Putamen (tissue), 1 donor: ENCODE data around the gene PPP1R26.
"Not testable (repeated sequence)": the region's sequence is repeated elsewhere in the genome, so short reads cannot be mapped to it uniquely, and the experiment has no call there.

Experiments
- DNase-seq: peaks from one replicate; pipeline ENCODE4 v3.0.0-alpha.2; 2016; ENCODE audit warnings: low spot score

The PPP1R26 gene

DNA sequence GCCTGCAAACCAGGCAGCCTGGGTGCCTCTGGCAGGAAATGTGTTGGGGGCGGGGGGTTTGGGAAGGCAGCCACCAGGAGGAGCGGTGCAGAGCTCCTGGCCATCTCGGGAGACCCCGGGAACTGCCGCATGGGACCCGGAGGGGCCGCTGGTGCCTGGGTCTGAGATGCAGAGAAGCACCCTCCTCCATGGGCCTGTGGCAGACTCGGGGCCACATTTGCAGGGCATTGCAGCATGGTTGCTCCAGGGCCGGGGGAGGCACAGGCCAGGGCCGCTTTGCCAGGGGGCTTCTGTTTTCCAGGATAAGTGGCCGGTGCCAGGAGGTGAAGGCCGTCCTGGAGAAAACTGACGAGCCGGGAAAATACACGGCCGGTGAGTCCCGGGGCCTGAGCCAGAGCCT lies 43.3 kb downstream of the PPP1R26 start:
- DNase-seq, result no peak

DNA sequence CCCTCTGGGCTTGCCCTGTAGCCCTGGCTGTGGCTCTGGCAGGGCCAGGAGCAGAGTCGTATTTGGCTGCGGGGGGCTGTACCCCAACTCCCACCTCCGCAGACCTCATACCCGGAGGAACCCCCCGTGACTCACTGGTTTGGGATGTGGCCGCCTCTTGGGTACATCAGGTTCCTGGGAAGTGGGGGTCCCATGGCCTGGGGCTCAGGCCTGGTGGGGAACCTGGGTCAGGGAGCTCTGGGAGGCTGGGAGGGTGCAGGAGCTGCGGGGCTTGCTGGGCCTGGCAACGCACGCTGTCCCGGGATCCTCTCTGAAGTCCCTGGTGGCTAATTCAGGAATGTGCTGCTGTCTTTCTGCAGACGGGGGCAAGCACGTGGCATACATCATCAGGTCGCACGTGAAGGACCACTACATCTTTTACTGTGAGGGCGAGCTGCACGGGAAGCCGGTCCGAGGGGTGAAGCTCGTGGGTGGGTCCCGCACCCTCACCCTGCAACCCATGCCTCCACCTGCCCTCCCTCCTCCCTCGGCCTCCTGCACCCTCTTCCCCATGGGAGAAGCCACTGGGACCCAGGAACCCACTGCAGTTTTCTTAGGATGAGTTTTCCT lies 44.0 kb downstream of the PPP1R26 start:
- DNase-seq, result no peak

DNA sequence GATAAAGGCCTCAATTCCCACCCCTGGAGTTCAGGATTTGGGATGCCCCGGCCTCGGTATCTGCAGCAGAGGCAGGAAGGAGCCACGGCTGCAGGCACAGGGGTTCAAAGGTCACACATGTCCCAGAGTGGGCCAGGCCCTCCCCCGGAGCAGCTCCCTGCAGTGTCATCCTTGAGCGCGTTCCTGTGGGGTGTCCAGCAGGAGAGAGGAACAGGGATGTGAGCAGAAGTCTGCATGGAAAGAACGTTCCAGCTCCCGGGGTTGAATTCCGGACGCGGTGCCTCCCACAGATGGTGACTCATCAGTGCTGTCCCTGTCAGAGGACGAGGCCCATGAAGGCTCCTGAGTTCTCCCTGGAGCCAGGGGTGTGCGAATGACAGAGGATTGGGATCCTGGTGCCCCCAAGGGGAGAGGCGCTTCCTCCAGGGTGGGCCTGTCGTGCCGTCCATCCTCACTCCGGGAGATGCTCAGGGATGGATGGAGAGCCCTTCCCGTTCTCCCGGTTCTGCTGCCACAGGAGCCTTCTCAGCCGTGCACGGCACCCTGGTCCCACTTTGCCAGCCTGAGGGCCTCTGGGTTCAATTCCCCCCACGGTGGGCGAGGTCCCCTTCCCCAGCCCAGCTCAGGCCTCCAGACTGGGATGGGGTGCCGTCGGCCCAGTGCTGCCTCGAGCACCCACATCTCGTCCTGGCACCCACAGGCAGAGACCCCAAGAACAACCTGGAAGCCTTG lies 44.7 kb downstream of the PPP1R26 start:
- no peak for DNase-seq

DNA sequence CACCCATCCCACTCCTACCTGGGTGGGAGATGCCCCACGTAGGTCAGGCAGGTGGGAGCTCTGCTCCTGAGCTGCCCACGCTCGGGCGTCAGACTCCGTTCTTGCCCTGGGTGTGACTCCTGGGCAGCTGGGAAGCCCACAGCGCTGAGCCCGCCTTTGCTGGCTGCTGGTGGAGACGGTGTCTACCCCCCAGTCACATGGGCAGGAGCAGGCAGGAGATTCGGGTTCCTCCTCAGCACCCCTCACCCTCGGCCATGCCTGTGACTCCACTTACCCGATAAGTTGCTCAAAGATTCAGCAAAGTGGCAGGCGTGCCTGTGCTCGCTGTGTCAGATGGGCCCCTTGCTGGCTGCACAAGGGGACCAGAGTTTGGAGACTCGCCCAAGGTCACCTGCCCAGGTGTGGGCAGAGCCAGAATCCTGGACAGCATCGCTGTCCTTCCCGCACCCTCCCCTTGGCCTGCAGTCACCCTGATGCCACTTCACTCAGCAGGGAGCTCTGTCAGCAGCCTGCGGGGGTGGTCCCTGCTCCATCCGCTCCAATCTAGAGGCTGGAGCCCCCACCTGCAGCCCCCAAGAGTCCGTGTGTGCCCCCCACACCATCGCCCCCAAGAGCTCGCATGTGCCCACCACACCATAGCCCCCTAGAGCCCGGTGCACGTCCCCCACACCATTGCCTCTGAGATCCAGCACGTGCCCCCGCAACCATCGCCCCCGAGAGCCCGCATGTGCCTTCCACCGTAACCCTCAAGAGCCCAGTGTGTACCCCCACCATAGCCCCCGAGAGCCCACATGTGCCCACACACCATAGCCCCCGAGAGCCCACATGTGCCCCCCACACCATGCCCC lies 45.9 kb downstream of the PPP1R26 start:
- DNase-seq, result no peak

DNA sequence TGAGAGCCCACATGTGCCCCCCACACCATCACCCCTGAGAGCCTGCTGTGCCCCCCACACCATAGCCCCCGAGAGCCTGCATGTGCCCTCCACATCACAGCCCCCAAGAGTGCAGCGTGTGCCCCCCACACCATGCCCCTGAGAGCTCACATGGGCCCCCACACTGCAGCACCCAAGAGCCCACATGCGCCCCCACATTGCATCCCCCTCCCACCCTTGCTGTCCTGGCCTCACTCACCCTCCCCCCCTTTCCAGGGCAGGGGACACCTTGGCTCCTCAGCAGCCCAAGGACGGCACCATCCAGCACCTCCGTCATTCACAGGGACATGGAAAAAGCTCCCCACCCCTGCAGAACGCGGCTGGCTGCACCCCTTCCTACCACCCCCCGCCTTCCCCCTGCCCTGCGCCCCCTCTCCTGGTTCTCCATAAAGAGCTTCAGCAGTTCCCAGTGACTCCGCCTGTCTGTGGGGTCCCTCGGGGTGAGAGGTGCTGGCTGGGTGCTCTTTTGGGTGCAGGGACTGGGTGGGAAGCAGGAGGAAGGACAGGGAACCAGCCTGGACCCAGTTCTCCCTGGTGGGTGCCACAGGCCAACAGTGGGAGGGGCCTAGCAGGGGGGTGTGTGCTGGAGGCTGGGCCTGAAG lies 46.6 kb downstream of the PPP1R26 start:
- no peak for DNase-seq

DNA sequence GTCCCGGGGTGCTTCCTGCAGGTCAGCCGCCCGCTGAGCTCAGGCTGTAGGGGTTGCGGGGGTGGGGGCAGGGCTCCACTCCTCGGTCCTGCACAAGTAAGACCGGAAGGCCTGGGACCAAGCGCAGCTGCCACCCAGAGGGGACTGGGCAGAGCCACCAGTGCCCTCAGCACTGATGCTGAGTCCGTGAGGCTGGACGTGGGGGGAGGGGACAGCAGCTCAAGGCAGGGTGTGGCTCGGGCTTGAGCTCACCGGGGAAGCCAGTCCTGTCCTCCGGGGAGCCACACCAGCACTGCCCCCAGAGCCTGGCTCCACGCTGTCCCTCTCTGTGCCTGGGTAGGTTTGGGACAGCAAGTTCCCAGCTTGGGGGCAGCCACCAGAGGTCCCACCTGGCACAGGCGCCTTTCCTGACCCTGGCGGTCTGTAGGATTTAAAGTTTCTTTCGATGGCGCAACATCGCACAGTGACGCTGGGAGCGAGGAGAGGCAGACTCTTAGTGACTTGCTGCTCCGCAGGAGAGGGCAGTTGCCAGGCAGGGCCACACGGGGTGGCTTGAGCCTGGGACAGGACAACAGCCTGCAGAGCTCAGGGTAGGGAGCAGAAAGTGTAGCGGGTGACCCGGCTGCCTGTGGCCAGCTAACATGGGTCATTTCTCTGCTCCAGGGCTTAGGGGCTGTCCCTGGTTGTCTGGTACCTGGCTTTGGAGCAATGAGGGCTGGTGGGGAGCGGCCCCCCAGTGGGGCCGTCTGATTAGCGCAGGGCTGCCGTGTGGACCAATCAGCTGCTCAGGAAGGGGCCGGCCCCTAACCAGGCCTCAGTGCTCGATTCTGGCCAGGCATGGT lies 47.4 kb downstream of the PPP1R26 start:
- DNase-seq, result no peak

DNA sequence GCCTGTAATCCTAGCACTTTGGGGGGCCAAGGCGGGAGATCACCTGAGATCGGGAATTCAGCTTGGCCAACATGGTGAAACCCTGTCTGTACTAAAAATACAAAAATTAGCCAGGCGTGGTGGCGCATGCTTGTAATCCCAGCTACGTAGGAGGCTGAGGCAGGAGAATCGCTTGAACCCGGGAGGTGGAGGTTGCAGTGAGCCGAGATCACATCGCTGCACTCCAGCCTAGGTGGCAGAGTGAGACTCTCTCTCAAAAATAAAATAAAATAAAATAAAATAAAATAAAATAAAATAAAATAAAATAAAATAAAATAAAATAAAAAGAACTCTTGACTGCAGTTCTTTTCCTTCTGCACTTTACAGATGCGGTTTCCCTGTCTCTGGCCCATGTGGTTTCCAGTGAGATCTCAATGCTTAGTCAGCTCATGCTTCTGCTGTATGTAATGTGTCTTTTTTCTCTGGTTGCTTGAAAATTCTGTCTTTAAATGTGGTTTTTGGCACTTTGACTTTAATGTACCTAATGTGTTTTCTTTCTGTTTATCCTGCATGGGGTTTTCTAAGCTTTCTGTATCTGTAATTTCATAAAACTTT lies 49.4 kb downstream of the PPP1R26 start:
- DNase-seq, result not testable (repeated sequence)

DNA sequence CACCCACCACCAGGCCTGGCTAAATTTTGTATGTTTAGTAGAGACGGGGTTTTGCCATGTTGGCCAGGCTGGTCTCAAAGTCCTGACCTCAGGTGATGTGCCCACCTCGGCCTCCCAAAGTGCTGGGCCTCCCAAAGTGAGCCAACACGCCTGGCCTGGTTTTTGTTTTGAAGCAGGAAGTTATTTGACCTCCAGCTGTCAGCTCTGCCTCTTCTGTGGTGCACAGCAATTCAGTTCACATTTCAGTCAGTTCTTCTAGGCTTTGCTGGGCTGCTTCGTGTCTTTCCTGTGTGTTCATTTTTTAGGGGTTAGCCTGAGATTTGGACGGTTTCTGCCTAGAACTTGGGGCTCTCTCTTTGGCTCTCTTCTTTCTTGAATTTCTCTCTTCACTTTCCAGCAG lies 50.6 kb downstream of the PPP1R26 start:
- no peak for DNase-seq

DNA sequence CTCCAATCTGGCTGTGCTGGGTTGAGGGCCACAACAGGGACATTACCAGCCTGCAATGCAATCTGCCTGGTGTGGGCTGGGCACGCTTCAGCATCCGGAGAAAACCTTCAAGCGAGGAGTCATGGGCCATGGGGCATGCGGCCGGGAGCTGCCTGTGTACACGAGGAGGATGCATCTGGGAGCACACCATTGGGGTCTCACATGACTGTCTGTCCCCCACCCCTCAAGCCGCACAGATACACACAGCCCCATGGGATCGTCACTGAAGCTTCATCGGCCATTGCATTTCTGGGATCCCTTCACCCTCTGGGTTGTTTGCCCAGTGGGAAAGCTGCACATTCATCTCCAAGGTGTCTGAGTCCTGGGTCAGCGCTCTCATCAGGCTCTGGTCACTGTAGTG lies 51.5 kb downstream of the PPP1R26 start:
- DNase-seq, result no peak

DNA sequence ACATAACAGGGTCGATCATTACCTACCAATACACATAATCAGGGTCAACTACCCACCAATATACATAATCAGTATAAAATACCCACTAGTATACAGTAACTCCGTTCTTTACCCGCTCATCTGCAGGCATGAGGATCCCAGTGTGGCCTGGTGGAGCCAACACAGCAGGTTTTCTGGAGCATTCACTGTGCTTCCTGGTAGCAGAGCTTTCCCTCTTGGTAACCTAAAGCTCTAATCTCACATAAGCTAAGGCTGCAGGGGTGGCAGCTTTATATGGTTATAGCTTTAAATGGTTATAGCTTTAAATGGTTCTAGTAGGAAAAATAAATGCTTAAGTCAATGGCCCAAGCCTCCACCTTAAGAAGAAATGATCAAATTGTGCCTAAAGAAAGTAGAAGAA lies 53.5 kb downstream of the PPP1R26 start:
- no peak for DNase-seq

DNA sequence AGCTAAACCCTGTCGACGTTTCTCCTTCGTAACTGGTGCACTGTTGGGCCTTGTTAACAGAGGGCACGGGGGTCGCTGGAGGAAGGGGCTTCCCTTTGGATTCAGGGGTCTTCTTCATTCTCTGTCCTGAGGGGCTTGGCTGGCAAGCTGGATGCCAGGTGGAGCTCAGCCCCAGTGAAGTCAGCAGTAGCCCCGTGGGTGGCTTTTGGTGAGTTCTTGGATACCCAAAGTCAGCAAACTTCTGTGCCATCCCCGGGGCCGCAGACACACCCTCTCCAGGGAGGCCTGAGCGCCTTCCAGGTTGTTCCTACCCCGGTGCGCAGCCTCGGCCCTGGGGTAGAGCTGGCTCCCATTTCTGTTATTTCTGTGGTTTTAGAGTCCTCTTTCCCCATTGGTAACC lies 54.1 kb downstream of the PPP1R26 start:
- DNase-seq, result no peak

DNA sequence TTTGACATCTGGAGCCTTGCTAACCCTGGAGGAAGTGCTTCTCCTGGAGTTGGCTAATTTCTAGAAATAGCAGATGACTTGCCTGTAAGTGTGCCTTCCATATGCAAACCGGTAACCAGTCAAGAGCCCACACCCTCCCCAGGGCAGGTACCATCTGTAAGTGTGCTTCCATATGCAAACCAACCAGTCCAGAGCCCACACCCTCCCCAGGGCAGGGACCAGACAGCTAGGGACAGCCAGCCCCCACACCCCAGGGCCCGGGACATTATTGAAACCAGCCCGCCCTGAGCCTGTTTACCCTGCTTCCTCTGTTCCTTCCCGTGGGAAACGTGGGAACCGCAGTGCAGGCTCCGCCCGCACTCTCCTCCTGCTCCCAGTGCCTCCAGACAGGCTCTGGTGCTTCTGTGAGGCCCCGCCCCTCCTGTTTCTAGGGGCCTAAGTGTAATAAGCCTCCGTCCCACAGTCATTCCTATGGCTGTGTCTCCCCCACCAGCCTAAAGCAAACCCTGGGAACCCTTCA lies 54.7 kb downstream of the PPP1R26 start:
- DNase-seq, result not testable (repeated sequence)

DNA sequence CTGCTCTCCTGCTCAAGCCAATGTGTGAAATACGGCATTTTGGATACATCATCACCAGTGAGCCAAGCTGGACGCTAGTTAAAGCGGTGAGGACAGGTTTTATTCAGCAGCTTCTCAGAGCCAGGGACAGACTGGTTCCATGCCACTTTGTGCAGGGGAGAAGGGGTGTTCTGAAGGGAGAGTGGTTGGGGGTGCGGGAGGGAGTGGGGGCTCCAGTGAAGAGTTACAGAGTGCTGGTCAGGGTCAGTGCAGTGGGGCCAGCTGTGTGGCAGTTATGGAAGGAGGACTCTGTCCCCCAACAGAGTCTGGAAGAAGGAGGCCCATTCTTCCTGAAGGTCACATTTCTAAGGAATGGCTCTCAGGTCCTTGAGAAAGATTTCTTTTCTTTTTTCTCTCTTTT lies 55.2 kb downstream of the PPP1R26 start:
- not testable (repeated sequence) for DNase-seq

DNA sequence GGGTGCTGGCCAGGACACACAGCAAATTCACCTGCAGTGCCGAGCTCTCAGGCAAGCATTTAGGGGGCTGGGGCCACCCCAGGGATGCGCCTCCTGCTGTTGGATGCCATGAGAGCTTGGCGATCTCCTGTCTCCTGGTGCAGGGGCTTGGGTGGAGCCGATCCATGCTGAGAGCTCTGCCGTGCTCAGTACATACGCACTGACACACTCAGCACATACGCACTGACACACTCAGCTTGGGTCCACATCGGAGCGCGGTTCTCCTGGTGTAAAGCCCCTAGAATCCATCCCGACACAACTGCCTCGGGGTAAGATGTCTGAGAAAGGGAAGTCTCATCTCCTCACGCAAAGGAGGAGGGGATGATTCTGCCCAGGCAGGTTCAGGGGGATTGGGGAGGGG lies 56.0 kb downstream of the PPP1R26 start:
- not testable (repeated sequence) for DNase-seq

DNA sequence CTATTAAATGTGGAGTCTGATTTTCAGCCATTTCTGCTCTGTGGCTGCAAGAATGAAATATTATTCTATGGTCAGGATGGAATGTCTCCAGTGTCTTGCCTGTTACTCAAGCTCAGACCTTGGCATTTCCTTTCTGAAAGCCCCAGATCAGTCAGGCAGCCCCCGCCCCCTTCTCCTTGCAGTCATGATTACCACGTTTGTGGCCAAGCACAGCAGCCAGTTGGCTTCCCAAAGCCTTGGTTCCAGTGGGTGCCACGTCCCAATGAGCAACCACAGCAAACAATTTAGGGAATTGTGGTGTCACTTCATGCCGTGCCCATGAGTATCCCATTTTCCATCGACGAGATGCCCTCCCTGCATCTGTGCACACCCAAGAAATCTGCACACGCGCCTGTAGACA lies 56.6 kb downstream of the PPP1R26 start:
- no peak for DNase-seq
